ENCODE measurements around the gene STKLD1.

- no peak for TF ChIP-seq CTCF (IDR thresholded peaks at IDR 0.05)
- no peak for TF ChIP-seq POLR2A (IDR thresholded peaks at IDR 0.05)
Observed at GRCh38 chr9:133420392-133420827, 44.2 kb downstream of the STKLD1 start.

Measured in body of pancreas (tissue), 4 donors.